A549 (cell line): ENCODE measurements around the gene TM4SF5.

Experiments
- CHD4 ChIP-seq: fragments of 200-600 bp; sonication (generic); IDR thresholded peaks from 2 replicates; pipeline ENCODE4 v1.6.1; 2016; ENCODE audit warnings: antibody characterized with exemption, mild to moderate bottlenecking, borderline replicate concordance
- CTCF ChIP-seq: fragments of >200 bp; sonication (Bioruptor Twin); formaldehyde crosslinking; IDR thresholded peaks from 3 replicates; pipeline ENCODE4 v1.5.1; 2016
- NR3C1 ChIP-seq: fragments of >200 bp; sonication (Bioruptor Twin); formaldehyde crosslinking; IDR thresholded peaks from 3 replicates; pipeline ENCODE4 v1.6.1; 2017
- REST ChIP-seq: fragments of 200-600 bp; sonication (generic); IDR thresholded peaks from 2 replicates; pipeline ENCODE4 v1.6.1; 2016; ENCODE audit warnings: antibody characterized with exemption, mild to moderate bottlenecking, moderate library complexity
- ZFP36 ChIP-seq: fragments of 450-650 bp; IDR thresholded peaks from 2 replicates; pipeline ENCODE4 v1.6.1; 2014; ENCODE audit warnings: borderline replicate concordance; ENCODE audit not compliant: partially characterized antibody

- TF ChIP-seq CTCF (no peak), ZFP36 (no peak), NR3C1 (no peak), REST (no peak), CHD4 (no peak)
Observed at GRCh38 chr17:4743898-4744297, 27.8 kb upstream of the TM4SF5 start.
